Aorta (tissue), 5 donors: ENCODE data around the gene FLVCR2. TPM values are rescaled to one million over a fixed set of nuclear protein-coding genes. Genes with fewer than 3 reads are reported as not detected.

Experiments
- ATAC-seq: fragments of 200-7000 bp; cut with Tn5 transposase; one replicate; pipeline ENCODE4 v1.9.1; 2022; ENCODE audit warnings: moderate library complexity; ENCODE audit not compliant: low FRiP score
- DNase-seq, 2 donors: peaks; one replicate each; pipeline ENCODE4 v3.0.0-alpha.2; 2020
- H3K27ac ChIP-seq, 2 donors: one replicate each; pipeline ENCODE4 v1.5.1; 2013; ENCODE audit warnings: low read length in 2 of 2, mild to moderate bottlenecking in 2 of 2, moderate library complexity in 2 of 2, control low read depth in 1 of 2, inconsistent platforms in 1 of 2, low read depth in 1 of 2
- H3K27me3 ChIP-seq, 2 donors: one replicate each; pipeline ENCODE4 v1.6.1; 2013; ENCODE audit warnings: control low read depth in 1 of 2, low read length in 1 of 2, mild to moderate bottlenecking in 1 of 2, moderate library complexity in 1 of 2; ENCODE audit not compliant: insufficient read depth in 2 of 2, control insufficient read depth in 1 of 2
- H3K36me3 ChIP-seq, 2 donors: one replicate each; pipeline ENCODE4 v1.6.1; 2013; ENCODE audit warnings: control low read depth in 1 of 2, low read length in 1 of 2, mild to moderate bottlenecking in 1 of 2; ENCODE audit not compliant: insufficient read depth in 2 of 2, control insufficient read depth in 1 of 2
- H3K4me1 ChIP-seq, 2 donors: one replicate each; pipeline ENCODE4 v1.6.1; 2013; ENCODE audit warnings: low read length in 2 of 2, control low read depth in 1 of 2, mild to moderate bottlenecking in 1 of 2, moderate library complexity in 1 of 2; ENCODE audit not compliant: insufficient read depth in 2 of 2, control insufficient read depth in 1 of 2
- H3K4me3 ChIP-seq, 2 donors: one replicate each; pipeline ENCODE4 v1.5.1; 2013; ENCODE audit warnings: low read length in 2 of 2, control low read depth in 1 of 2, mild to moderate bottlenecking in 1 of 2
- H3K9me3 ChIP-seq: one replicate; pipeline ENCODE4 v1.6.1; 2013; ENCODE audit warnings: mild to moderate bottlenecking, low read length; ENCODE audit not compliant: control insufficient read depth
- WGBS, 2 donors: extraction: QIAGEN DNeasy Blood & Tissue Kit; methylation state at CpG; one replicate each; pipeline ENCODE4 v1.1.7; 2013; 5-methylcytosine and 5-hydroxymethylcytosine counted together
- intact Hi-C, 2 donors: fragments of 100-400 bp; cut with DNase I; formaldehyde crosslinking; loops; one replicate each; pipeline versions ENCODE4 v1.14.2 to v1.15.0; 2022
- long read RNA-seq, 2 donors: library from polyadenylated mRNA; unstranded; transcript quantifications; one replicate each; pipeline ENCODE4 v2.0.0, GENCODE V29; 2020 to 2021
- polyA plus RNA-seq, 2 donors: library from polyadenylated mRNA; stranded (reverse); fragments of 200-250 nt; gene quantifications; one replicate each; pipeline ENCODE4 v1.2.3, GENCODE V29; 2013
- total RNA-seq, 2 donors: library from RNA; stranded (reverse); fragmentation: NEBNext Ultra II Directional; extraction: Animal tissue kit (Norgen Biotek cat#: 25700); gene quantifications; one replicate each; pipeline ENCODE4 v1.2.1, GENCODE V29; 2021
- donor health status: healthy with polysubstance abuse.
- donor health status: Bipolar disorder and iron deficiency.
- donor health status: DM: no; HTN: no; CAD: no.
- donor health status: DM: no; HTN: no; CAD: no.
- donor health status: DM: yes; HTN: yes; CAD: no.

The FLVCR2 gene
- 10 to 100 TPM; 14.6 to 15.4 TPM for total RNA-seq
- polyA plus RNA-seq, result 1 to 10 TPM in 1 of 2 donors, under 1 TPM in 1; 0.38 to 7.6 TPM
- long read RNA-seq, donor 1, partial matches to known transcripts, result 4 of 17 reads
- long read RNA-seq, donor 1, other reads (novel, unspliced or antisense), result 9 of 17 reads
- long read RNA-seq, donor 2, partial matches to known transcripts, result 0 of 1 reads
- long read RNA-seq, donor 2, other reads (novel, unspliced or antisense), result 0 of 1 reads

DNA sequence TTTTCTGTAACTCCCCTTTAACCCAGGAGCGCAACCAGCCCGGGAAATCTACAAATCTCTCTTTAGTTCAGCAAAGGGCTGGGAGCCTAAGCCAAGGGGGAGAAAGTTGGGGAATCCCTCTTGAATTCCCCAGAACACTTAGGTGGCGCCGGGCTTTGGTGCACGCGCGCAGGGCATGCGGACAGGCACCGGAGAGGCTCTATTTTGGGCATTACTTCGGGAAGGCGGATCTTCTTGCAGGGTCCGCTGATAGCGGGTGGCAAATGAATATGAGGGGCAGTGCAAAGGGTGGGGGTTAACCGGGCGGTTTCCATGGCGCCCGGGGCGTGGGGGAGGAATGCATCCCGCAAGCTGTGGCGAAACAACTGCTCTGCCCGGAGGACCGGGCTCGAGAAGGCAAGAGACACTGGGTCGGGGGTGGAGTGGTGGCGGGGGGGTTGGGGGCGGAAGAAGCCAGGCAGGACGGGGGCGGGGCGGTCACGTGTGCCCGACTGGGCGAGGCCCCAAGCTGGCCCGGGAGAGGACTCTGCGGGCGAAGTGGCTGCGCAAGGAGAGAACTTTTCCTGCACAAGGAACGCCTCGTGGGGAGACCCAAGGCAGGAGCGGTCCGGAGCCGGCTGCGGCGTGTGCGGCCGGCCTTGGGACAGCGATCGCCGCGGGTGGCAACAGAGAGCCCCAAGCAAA, at the start of gene FLVCR2:
Gene FLVCR2, plus strand, starts transcription at position 519 of the 684 bp plus-strand sequence. CDS start 353 bp downstream, outside the sequence.
- intact Hi-C loops, result loop anchor here (1.0 to 2.0 kb wide), 2 partner anchors 75 to 76 kb away; no protein-coding TSS in a partner anchor
- Histone ChIP-seq H3K27ac (peak within 1 kb of the TSS in 1 of 2 donors; percentile 56), H3K4me1 (peaks cover 0 to 2% of the 10 kb centered on the region in 2 donors), H3K27me3 (no peaks in the 10 kb centered on the region), H3K9me3 (no peaks in the 10 kb centered on the region), H3K36me3 (no peaks in the 10 kb centered on the region), H3K4me3 (peak within 1 kb of the TSS; percentile 56 to 81)
- ATAC-seq, result peak; percentile 92
- DNase-seq, result peak; percentile 89 to 94
- 1% methylated on average over 44 to 49 of the region's 49 CpGs for WGBS, 2 donors

- 52 to 64% methylated on average over 3 of the region's 3 CpGs for WGBS, 2 donors
- no peaks in the 10 kb centered on the region for H3K36me3 ChIP-seq
Measured at GRCh38 chr14:75531256-75531655, 47.2 kb upstream of the FLVCR2 start.

GRCh38 chr14:75531660-75532317, 46.6 kb upstream of the FLVCR2 start:
- H3K4me1 ChIP-seq, result no peaks in the 10 kb centered on the region
- intact Hi-C loops, result no loop called here
- DNase-seq (no peak), ATAC-seq (no peak)
- no peaks in the 10 kb centered on the region for H3K27me3 ChIP-seq
- no peak overlapping the region for H3K4me3 ChIP-seq
- 40 to 50% methylated on average over 5 of the region's 5 CpGs for WGBS, 2 donors
- no peak overlapping the region for H3K27ac ChIP-seq
- no peaks in the 10 kb centered on the region for H3K9me3 ChIP-seq
- H3K36me3 ChIP-seq, result no peaks in the 10 kb centered on the region

More at GRCh38 chr14:75531256-75531655, 47.2 kb upstream of the FLVCR2 start:
- H3K4me1 ChIP-seq, result no peaks in the 10 kb centered on the region
- H3K4me3 ChIP-seq, result no peak overlapping the region
- intact Hi-C loops, result no loop called here
- H3K27me3 ChIP-seq, result no peaks in the 10 kb centered on the region
- no peak overlapping the region for H3K27ac ChIP-seq
- no peak for ATAC-seq
- H3K9me3 ChIP-seq, result no peaks in the 10 kb centered on the region
- no peak for DNase-seq

- no peak for ATAC-seq
- WGBS, 2 donors, result 62 to 64% methylated on average over 5 of the region's 5 CpGs
- no peaks in the 10 kb centered on the region for H3K9me3 ChIP-seq
Measured at GRCh38 chr14:75533791-75534555, 44.4 kb upstream of the FLVCR2 start.

GRCh38 chr14:75535164-75535898, 43.1 kb upstream of the FLVCR2 start:
- no peak for ATAC-seq
- WGBS, 2 donors, result 79 to 83% methylated on average over 5 of the region's 5 CpGs
- no peak overlapping the region for H3K27ac ChIP-seq

More at GRCh38 chr14:75533791-75534555, 44.4 kb upstream of the FLVCR2 start:
- intact Hi-C loops, result no loop called here
- DNase-seq, result no peak
- no peak overlapping the region for H3K4me3 ChIP-seq
- H3K4me1 ChIP-seq, result no peaks in the 10 kb centered on the region
- no peak overlapping the region for H3K27ac ChIP-seq
- no peaks in the 10 kb centered on the region for H3K36me3 ChIP-seq
- no peaks in the 10 kb centered on the region for H3K27me3 ChIP-seq

GRCh38 chr14:75537071-75537470, 41.3 kb upstream of the FLVCR2 start:
- intact Hi-C loops, result no loop called here
- Histone ChIP-seq H3K27ac (no peak overlapping the region), H3K27me3 (no peaks in the 10 kb centered on the region), H3K36me3 (no peaks in the 10 kb centered on the region), H3K4me1 (no peaks in the 10 kb centered on the region), H3K9me3 (no peaks in the 10 kb centered on the region), H3K4me3 (no peak overlapping the region)
- ATAC-seq, result no peak
- 95% methylated on average over 4 of the region's 4 CpGs for WGBS, 2 donors
- DNase-seq, result no peak

More at GRCh38 chr14:75535164-75535898, 43.1 kb upstream of the FLVCR2 start:
- no peaks in the 10 kb centered on the region for H3K27me3 ChIP-seq
- H3K4me1 ChIP-seq, result no peaks in the 10 kb centered on the region
- no peak for DNase-seq
- intact Hi-C loops, result no loop called here
- H3K4me3 ChIP-seq, result no peak overlapping the region
- no peaks in the 10 kb centered on the region for H3K9me3 ChIP-seq
- no peaks in the 10 kb centered on the region for H3K36me3 ChIP-seq

DNA sequence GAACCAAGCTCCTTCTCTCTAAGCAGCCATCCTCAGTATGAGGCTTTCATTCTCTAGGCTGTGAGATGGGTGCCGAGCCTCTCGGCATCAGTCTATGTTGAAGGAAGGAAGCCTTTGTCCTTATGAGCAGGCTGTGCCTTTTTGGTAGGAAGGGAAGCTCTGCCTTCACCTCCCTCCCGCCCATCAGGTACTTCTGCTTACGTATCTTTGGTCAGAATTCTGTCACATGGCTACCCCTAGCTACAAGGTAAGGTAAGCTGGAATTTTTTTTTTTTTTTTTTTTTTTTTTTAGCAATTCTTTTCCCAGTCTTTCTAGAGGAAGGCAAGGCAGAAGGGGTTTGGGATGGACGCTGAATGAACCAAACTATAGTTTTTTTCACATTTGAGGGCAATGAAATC, 39.3 kb upstream of the FLVCR2 start:
- no peak for DNase-seq
- H3K36me3 ChIP-seq, result no peaks in the 10 kb centered on the region
- H3K4me3 ChIP-seq, result no peak overlapping the region
- intact Hi-C loops, result no loop called here
- no peaks in the 10 kb centered on the region for H3K27me3 ChIP-seq
- no peaks in the 10 kb centered on the region for H3K4me1 ChIP-seq
- ATAC-seq, result no peak
- 95 to 96% methylated on average over 5 of the region's 5 CpGs for WGBS, 2 donors
- H3K27ac ChIP-seq, result no peak overlapping the region
- H3K9me3 ChIP-seq, result no peaks in the 10 kb centered on the region
